ENCODE results near the gene HABP2. TPM values are rescaled to one million over a fixed set of nuclear protein-coding genes. Genes with fewer than 3 reads are reported as not detected.

HABP2 gene
- total RNA-seq, 1 experiment from 2014 or later = 0.09 TPM

GRCh38 chr10:113604572-113604971 lies 51.7 kb downstream of the HABP2 start:
- Mint-ChIP-seq H3K4me1 (peaks cover 9% of the 10 kb centered on the region), H3K9me3 (no peaks in the 10 kb centered on the region), H3K27ac (no peak overlapping the region), H3K36me3 (no peaks in the 10 kb centered on the region), H3K4me3 (no peak overlapping the region), H3K27me3 (ENCODE audit: low read depth) (no peaks in the 10 kb centered on the region)
- ChIA-PET POLR2A (no interaction called here), CTCF (no interaction called here)
- ATAC-seq = no peak
- TF ChIP-seq FOXP4 (CRISPR knock-in tag; IDR thresholded peaks at IDR 0.05) = no peak
- no peak for TF ChIP-seq RORB (CRISPR knock-in tag; IDR thresholded peaks at IDR 0.05)
- no peak for TF ChIP-seq ZNF232 (CRISPR knock-in tag; IDR thresholded peaks at IDR 0.05)
- no peak for TF ChIP-seq ZNF512 (CRISPR knock-in tag; IDR thresholded peaks at IDR 0.05; ENCODE audit: borderline replicate concordance)
- no peak for TF ChIP-seq CREB1 (CRISPR knock-in tag; IDR thresholded peaks at IDR 0.05)
- TF ChIP-seq GRHL2 (CRISPR knock-in tag; IDR thresholded peaks at IDR 0.05; ENCODE audit: insufficient replicate concordance, severe bottlenecking) = no peak
- no peak for TF ChIP-seq ZBTB21 (CRISPR knock-in tag; IDR thresholded peaks at IDR 0.05; ENCODE audit: borderline replicate concordance)
- TF ChIP-seq EMX1 (CRISPR knock-in tag; IDR thresholded peaks at IDR 0.05) = no peak
- TF ChIP-seq SOX15 (CRISPR knock-in tag; IDR thresholded peaks at IDR 0.05) = no peak
- TF ChIP-seq ATF3 (CRISPR knock-in tag; conservative IDR thresholded peaks at IDR 0.05) = no peak
- TF ChIP-seq OVOL2 (CRISPR knock-in tag; IDR thresholded peaks at IDR 0.05; ENCODE audit: borderline replicate concordance) = no peak
- no peak for TF ChIP-seq CBFB (CRISPR knock-in tag; IDR thresholded peaks at IDR 0.05; ENCODE audit: low read depth)
- no peak for TF ChIP-seq NFYB (CRISPR knock-in tag; conservative IDR thresholded peaks at IDR 0.05; ENCODE audit: low read depth)
- no peak for TF ChIP-seq E2F1 (CRISPR knock-in tag; IDR thresholded peaks at IDR 0.05)
- no peak for TF ChIP-seq ZNF281 (CRISPR knock-in tag; IDR thresholded peaks at IDR 0.05)
- TF ChIP-seq NR2C2 (CRISPR knock-in tag; IDR thresholded peaks at IDR 0.05) = no peak
- DNase-seq (ENCODE audit: low spot score) = no peak

- no peak for TF ChIP-seq ATF3 (CRISPR knock-in tag; conservative IDR thresholded peaks at IDR 0.05)
- ChIA-PET CTCF (no interaction called here), POLR2A (no interaction called here)
- no peak overlapping the region for H3K27ac Mint-ChIP-seq
- DNase-seq (ENCODE audit: low spot score) (no peak), ATAC-seq (no peak)
- H3K9me3 Mint-ChIP-seq = no peaks in the 10 kb centered on the region
- H3K4me1 Mint-ChIP-seq = peaks cover 11% of the 10 kb centered on the region
- no peaks in the 10 kb centered on the region for H3K36me3 Mint-ChIP-seq
- H3K27me3 Mint-ChIP-seq (ENCODE audit: low read depth) = no peaks in the 10 kb centered on the region
- no peak overlapping the region for H3K4me3 Mint-ChIP-seq
Observed at GRCh38 chr10:113605268-113605978, 52.6 kb downstream of the HABP2 start.

All from WTC11 (cell line).